Dedifferentiated amniotic fluid mesenchymal stem cell (primary cell): ENCODE results near the gene FAF1.

Experiments
- DNase-seq: peaks from one replicate; pipeline ENCODE4 v3.0.0-alpha.2; 2016; ENCODE audit errors: extremely low spot score

Gene FAF1

DNA sequence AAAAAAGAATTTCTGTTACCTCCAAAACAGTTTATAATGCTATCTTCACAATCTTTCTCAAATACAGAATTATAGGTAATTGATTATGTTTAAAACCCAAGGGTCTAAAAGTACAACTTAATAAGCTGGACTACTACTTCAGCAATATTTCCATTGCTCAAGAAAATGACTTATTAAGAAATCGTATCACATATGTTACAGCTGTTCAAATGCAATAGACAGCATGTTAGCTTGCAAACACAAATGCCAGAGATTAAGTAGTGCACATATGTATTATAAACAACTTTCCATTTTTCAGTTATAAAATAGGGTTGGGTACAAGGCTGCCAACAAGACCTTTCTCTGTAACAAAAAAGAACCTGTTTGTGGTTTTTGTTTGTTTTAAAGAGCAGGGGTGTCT lies 325.8 kb downstream of the FAF1 start:
- no peak for DNase-seq

DNA sequence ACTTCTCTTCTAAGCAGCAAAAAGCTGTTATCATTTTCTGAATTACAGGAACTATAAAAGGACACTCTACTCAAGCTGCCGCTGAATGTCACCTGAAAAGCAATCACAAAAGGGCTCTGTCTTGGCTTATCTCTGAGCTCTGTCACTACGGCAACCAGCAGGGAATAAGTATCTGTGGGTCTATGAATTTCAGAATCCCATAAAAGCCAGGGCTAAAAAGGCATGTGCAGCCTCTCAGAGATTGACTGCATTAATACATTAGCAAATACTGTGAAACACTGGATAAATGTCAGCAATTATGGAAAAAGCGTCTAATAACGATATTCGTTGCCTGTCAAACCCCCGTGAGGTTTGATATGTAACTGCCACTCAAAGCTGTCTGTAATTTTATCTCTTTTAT lies 326.6 kb downstream of the FAF1 start:
- DNase-seq, result no peak

DNA sequence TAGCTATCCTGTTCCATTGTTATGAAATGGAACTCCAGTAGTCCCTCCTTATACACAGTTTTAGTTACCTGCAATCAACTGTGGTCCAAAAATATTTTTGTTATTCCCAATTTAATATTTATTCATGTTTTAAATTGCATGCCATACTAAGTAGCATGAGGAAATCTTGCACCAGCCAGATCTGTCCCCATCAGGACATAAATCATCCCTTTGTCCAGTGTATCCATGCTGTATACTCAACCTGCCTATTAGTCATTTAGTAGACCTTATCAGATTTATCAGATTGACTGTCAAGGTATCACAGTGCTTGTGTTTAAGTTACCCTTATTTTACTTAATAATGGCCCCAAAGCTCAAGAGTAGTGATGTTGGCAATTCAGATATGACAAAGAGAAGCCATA lies 328.9 kb downstream of the FAF1 start:
- DNase-seq, result no peak

DNA sequence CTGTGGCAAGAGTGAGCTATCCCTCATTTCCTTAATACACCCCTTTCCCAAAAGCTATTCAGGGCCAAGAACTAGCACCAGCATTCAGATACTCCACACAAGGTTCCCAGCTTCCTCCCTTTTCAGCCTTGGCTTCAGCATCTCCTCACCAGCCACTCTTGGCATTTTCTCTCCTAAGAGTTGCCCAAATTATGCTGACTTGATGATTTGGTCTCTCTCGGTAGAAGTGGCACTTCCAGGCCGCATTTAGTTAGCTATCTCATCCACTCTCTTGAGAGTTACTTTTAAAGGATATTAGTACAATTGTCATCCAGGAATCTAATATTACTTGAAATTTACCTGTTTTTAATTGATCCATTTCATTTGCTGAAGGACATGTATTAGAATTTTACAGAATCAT lies 337.8 kb downstream of the FAF1 start:
- DNase-seq, result no peak

DNA sequence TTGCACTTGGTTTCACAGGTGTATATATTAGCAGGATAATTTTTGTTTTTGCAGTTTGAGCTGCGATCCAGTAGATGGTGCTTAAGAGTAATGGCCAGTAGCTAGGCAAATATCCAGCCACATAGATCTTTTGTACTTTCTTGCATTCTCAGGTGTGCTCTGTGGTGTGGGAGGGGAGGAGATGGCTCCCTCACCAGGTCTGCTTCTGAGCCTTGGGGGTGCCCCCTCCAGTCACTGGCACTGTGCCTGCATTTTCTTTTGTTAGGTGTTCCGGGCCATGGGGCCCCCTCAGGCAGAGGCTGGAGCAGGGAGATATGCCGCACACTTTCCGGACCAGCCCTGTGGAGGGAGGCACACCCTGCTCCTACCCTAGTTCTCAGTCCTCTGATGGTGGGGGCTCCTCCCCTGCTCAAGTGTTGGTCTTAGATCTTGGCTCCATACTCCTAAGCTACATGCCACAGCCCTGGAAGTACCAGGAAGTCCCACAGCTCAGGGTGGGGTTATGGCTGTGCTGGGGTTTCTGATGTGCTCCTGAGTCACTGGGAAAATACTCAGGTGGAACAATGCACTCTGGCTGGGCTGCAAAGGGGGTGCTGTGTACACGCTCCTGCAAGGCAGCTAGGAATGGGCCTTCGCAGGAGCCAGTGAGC lies 339.3 kb downstream of the FAF1 start:
- no peak for DNase-seq

DNA sequence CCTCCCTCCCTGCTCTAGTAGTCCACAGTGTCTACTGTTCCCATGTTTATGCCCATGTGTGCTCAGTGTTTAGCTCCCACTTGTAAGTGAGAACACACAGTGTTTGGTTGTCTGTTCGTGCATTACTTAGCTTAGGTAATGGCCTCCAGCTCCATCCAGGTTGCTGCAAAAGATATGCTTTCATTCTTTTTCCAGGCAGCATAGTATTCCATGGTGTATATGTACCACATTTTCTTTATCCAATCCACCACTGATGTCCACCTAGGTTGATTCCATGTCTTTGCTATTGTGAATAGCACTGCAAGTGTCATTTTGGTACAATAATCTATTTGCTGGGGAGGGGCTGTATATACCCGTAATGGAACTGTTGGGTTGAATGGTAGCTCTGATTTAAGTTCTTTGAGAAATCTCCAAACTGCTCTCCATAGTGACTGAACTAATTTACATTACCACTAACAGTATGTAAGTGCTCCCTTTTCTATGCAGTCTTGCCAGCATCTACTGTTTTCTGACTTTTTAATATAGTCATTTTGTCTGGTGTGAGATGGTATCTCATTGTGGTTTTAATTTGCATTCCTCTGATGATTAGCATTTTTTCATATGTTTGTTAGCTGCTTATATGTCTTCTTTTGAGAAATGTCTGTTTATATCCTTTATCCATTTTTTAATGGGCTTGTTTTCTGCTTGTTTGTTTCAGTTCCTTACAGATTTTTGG lies 344.9 kb downstream of the FAF1 start:
- DNase-seq, result no peak

DNA sequence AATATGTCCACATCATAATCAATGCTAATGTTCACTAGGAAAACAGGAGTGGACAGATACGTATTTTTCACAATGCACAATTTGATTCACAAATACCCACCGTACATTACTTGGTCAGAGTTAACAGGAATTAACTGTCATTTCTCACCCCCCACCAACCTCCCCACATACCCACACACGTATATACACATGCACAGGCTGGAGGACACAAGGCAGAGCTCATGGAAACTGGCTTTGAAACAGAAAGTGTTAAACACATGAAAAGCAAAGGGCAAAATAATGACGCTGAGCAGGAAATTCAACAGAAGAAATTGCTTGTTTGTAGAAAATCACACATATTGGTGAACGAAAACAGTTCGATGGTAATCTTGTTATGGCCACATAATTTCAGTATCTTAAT lies 348.4 kb downstream of the FAF1 start:
- DNase-seq, result no peak

DNA sequence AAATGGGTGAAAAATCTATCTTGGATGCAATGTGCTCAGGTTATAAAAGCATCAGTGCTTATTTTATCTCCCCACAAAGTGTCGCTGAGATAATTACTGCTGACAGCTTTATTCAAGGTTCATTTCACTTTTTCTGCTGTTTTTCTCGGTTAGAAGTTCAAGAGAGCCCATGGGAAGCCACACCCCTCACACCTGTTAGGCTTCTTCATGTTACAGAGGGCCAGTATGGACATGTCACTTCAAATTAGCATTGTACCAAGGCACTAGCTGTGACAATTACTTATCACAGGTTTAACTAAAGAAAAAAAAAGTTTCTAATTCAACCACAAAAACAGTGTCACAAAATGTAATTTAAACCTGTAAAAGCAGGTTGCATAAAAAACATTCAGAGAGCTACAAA lies 349.5 kb downstream of the FAF1 start:
- no peak for DNase-seq

DNA sequence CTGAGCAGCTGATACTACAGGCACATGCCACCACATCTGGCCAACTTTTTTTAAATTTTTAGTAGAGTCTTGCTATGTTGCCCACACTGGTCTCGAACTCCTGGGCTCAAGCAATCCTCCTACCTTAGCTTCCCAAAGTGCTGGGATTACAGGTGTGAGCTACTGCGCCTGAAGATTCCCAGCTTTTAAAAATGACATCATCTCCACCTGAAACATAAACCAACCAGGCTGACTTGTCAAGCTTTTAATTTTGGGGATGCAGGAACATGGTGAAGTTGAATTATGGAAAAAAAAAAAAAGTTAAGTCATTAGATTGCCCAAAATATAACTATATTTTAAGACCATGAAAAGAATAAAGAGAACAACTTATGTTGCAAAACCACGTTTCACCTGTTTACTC lies 350.6 kb downstream of the FAF1 start:
- DNase-seq, result no peak

DNA sequence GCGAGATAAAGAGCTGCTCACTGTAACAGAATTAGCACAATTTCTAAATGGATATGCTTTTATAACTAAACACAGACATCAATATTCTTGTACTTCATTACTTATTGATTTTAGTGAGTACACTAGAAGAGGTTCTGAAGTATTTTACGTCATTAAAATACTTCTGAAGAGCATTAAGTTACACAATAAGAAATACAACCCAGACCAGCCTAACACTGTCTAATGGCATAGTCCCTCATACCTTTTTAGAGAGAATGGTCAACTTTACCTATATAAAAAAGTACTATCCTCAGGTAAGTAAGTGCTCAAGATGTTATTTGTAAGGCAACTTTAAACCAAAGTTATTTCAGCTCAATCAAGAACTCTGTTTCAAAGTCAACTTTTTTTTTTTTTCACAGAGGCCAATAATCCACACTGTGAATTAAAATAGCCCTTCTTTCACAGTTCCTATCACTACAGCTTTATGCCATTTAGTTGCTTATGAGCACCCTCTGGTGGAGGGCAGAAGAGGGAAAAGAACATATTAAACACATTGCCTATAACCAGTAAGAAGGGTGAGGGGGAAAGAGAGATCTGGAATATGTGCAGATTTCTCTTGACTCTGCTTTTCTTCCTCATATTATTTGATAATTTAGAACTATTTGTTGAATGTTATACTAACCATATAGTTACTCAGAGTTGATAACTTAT lies 354.7 kb downstream of the FAF1 start:
- DNase-seq, result no peak

DNA sequence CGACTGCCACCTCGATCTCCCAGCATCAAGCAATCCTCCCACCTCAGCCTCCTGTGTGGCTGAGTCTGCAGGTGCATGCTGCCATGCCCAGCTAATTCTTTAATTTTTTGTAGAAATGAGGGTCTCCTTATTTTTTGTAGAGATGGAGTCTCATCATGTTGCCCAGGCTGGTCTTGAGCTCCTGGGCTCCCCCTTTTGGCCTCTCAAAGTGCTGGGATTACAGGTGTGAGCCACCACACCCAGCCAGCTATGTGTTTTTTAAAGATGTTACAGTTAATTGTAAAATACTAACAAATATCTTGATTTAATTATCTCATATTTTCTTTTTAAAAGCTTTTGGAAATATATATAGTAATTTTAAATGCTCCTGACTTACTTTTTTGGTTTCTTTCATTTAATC lies 355.5 kb downstream of the FAF1 start:
- DNase-seq, result no peak

DNA sequence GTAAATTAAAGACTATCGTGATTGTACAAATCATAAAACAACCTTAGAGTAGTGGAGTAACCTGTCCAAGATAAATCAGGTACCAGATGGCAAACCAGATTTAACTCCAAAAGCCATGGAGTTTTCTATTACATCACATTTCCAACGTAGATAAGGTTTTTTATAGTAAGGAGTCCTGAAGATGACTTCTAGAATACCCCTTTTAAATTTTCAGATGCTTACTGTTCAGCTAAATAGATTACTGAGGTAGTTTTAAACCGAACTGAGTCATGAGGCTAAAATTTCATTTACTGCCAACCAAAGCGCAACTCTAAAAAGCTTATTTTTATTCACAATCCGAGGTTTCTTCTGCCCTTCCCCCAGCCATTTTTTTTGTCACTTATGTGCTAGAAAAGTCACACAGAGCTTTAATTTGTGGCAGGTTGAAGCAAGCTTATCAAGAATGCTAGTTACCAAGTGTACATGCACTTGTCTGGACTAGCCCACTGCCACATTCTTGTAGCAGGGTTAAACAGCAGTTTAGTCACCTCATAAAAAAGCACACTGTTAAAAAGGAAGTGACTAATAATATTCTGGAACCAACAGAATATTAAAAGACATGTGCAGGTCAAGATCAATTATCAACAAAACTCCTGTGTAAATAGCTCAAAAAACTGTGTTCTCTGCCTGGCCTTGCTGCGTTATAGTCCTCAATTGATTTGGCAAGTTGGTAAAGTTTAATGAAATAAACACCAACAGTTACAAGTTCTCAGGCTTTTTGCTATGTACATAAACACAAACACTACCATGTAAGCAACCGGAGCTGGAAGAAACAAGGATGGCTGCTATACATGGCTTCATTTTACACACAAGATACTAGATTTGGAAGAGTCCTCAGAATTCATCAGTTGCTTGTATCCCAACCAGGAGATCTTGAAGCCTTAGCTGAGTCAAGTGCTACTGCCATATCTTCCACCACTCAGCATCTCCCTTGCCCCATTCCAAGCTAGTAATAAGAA lies 356.5 kb downstream of the FAF1 start:
- DNase-seq, result no peak

DNA sequence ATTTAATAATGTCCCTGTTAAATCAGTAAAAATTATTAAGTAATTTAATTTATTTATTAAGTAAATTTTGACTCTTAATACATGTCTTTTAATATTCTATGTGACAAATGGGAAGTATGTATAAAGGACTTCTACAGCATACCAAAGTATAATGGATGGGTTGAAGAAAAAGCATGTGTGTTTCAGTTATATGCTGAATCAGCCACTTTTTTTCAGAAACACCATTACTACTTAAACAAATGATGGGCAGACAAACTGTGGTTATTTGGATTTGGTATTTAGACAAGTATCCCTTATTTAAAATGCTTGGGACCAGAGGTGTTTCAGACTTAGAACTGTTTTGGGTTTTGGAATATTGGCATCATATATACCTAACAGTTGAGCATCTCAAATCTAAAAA lies 360.5 kb downstream of the FAF1 start:
- no peak for DNase-seq

DNA sequence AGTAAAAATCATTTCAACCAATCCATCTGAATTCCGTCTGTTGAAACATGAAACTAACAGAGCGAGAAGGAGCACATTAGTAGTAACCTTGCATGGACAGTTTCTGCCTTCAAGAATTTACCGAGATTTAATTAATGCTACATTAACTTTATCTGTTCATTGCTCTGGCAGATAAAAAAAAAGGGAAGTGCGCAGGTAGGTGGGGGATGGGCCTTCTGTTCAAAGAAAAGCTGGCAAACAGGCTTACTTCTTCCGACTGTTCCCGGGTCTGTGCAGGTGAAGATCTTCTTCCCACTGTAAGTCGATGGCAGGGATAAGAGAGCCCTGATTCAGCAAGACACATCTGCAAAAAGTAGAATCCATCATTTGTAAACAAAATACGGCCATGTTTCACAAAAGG lies 364.2 kb downstream of the FAF1 start:
- no peak for DNase-seq

DNA sequence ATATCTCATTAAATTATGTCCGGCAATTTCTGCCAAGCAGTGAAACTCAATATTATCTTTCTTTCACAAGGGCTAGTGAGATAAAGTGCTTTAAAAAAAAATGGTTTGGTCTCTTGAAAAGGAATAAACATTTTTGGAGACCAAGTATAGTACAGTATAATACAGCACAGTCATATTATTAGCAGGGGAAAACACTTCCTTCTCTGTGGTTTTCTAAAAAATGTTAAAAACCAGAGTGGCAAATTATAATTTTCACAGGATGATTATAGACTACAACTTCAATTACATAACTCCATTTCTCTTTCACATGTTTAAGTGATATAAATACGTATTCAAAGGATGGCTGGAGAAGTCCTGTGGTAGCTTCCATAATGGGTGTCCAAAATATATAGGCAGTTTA lies 366.6 kb downstream of the FAF1 start:
- DNase-seq, result no peak

DNA sequence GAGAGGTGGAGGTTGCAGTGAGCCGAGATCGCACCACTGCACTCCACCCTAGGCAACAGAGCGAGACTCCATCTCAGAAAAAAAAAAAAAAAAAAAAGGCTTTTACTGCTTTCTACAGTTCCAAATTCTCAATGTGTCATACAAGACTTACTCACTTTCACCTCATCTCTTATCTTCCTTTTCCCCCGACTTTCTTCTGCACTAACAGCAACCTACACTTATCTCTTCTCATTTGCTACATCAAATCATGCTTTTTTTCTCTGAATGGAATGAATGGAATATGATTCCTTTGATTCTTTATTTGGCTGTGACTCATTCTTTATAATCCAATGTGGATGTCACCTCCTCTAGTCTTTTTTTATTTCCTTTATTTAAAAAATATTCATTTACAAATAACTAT lies 368.5 kb downstream of the FAF1 start:
- no peak for DNase-seq

DNA sequence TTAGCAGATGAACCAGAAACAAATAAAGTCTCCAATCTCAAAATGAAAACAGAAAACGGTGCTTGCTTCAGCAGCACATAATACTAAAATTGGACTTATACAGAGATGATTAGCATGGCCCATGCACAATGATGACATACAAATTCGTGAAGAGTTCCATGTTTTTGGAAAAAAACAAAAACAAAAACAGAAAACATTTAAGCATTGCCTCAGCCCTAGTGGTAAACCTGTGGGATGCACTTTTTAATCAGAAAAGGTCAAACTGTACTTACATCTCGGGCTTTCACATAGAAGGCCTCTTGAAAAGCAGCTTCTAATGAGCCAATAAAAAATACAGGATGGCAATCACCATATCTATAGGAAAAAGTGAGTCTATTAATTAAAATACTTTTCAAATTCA lies 377.7 kb downstream of the FAF1 start:
- DNase-seq, result no peak

DNA sequence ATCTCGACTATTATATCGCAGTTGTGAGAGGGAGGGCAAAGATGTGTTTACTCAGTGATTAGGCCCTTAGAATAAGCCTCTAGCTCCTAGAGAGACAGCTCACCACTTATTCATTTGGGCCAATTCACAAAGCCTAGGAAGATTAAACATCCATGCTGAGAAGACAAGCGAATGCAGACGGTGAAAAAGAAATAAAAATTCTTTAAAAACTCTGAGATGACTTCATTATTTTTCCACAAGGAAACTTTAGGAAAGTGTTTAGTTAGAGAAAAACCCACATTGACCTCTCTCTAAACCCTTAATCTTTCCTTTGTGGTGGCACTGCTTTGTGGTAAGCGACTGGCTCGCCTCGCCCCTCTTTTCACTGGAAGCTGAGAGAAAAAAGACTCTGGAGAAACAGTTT lies 390.0 kb downstream of the FAF1 start:
- DNase-seq, result no peak

DNA sequence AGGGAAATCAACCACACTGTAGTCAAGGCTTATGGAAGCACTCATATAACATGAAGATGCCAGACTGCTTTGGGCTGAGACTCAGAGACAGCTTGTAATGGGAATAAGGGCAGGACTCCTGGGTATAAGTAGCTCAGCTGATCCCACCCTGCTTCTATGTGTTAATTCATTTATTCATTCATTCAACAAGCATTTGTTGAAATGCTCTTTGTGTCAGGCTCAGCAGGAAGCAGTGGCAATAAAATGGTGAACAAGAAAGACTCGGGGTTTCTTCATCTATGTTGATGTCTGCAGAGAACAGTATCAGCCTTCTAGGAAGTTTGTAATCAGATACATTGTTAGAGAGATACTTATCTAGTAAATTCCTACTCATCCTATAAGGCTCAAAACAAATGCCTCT lies 391.3 kb downstream of the FAF1 start:
- no peak for DNase-seq

DNA sequence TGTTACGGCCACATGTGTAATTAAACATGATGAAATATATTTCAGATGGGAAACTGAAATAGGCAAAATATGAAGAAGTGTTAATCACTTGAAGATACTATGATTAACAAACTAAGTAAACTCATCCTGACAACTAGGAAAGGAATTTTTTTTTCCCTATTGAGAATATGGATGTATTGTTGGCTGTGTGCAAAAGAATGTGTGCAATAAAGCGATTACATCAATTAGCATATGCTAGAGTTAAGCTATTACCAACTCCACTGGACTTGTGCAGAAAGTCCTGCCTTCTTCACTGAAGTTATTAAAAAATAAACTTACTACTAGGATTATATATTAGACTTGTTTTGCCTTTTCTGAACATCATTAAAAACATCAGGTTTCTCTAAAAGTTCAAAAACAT lies 393.7 kb downstream of the FAF1 start:
- DNase-seq, result no peak

DNA sequence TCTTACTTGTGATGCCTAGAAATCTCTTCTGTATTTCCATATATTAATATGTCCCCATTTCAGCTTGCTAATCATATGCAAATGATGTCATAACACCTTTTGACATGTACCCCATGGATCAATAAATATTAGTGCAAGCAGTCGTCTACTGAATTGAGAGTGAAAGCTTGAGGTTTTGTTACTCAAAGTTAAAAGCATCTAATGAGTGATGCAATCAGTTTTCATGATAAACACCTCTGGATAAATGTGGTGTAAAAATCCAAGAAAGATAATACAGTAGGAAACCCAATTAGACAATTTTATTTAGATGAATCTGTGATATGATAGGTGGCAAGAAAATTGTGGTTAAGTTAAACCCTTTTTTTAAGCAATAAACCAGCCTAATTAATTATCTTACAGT lies 395.6 kb downstream of the FAF1 start:
- no peak for DNase-seq

DNA sequence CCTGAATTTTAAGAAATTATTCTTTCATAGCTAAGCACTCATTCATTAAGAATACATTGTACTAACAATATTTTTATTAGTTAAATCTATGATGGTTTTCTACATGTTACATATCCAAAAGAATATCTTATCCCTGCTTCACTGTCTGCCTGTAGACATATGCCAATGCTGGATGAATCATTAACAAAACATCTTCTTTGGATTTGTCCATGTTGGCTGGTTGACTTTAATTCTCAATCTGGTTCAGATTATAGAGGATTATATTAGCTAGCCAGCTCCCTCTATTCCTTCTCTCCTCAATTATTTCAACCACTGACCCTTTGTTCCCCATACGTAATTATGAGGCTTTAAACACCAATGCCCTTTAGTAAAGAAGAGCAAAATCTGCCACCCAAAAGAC lies 398.0 kb downstream of the FAF1 start:
- no peak for DNase-seq
